Measurements from ENCODE around the gene CCDC92. TPM values are rescaled to one million over a fixed set of nuclear protein-coding genes. Genes with fewer than 3 reads are reported as not detected.

The CCDC92 gene
- total RNA-seq, 1 donor from 2014 or later: 9.9 TPM

Other genes starting within 250 kb of the CCDC92 start
- 0.12 TPM for gene DNAH10, start 210.5 kb downstream of the CCDC92 start, total RNA-seq
- gene ZNF664, start 384 bp upstream of the CCDC92 start, total RNA-seq: 38.4 TPM